ENCODE measurements around the gene PSMF1.

The PSMF1 gene

DNA sequence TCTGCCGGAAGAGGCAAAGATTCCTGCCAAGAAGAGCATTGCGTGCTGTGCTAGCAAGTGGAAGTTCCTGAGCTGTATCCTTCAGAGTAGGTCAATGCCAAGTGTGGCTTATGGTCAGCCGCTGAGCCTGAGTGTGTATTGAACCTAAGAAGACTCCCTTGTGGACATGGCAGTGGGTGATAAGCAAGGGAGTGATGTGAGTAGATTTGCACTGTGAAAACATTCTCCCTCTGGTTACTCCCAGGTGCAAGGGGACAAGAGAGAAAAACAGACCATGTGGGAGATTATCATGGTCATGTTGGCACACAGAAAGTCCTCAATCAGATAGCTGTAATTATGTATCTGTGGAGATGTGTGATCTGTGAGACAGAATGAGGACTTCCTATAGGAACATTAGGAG is 72.4 kb downstream of the PSMF1 start:
- no peak for DNase-seq (ENCODE audit: low read depth)

DNA sequence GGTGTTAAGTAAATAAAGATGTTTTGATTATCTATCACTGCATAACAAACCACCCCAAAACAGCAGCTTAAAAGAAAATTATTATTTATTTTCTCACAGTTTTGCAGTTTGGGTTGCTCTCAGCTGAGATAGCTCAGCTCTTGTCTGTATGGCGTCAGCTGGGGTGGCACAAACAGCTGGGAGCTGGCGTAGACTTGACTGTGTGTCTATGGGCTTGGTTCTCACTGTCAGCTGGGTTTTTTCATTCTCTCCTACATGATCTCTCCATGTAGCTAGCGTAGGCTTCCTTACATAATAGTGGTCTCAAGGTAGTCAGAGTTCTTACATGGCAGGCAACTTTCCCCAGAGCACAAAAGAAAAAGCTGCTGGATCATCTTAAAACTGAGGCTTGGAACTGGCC is 72.9 kb downstream of the PSMF1 start:
- no peak for DNase-seq (ENCODE audit: low read depth)

DNA sequence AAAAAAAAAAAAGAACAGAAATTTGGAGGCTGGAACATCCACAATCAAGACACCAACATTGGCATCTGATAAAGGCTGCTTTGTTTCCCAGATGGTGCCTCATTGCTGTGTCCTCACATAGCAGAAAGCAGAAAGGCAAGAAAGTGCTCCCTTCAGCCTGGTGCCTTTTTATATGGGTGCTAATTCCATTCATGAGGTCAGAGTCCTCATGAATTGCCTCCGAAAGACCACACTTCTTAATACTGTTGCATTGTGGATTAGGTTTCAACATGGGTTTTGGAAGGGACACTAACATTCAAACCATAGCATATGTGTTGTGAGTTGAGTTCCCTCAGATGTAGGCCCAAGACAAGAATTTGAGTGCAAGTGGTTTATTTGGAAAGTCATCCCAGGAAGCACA is 76.8 kb downstream of the PSMF1 start:
- DNase-seq (ENCODE audit: low read depth) = no peak

DNA sequence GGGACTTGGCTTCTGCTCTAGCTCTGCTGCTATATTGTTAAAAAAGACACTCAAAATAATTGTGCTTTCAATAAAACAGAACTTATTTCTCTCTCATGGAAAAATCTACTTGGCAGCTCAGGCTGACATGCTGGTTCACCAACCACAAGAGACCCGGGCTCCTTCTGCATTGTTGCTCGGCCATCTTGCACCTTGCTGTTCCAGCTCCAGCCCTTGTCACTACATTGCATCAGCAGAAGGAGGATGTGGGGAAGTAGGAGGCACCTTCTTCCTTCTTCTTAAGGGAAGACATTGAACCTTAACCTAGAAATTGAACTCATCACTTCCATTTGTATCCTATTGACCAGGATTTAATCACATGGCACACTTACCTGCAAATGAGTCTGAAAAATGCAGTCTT is 78.2 kb downstream of the PSMF1 start:
- DNase-seq (ENCODE audit: low read depth) = no peak

DNA sequence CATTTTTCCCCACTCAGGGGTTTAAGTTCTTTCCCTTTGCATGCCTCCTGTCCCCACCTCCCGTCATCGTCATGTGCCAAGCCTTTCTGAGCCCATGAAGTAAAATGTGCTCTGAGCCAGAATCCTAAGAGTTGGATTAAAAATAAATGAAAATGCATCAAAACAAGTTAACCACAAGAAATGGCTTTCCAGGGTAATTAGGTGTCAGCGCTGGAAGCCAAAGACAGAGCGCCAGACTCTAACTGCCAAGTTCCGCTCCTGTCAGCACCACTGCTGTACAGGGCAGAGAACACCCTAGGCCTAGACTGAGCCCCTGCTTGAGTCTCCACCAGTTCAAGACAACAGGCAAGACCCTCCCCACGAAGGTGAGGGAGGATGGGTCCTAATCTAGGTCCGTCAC is 79.4 kb downstream of the PSMF1 start:
- DNase-seq (ENCODE audit: low read depth) = no peak

DNA sequence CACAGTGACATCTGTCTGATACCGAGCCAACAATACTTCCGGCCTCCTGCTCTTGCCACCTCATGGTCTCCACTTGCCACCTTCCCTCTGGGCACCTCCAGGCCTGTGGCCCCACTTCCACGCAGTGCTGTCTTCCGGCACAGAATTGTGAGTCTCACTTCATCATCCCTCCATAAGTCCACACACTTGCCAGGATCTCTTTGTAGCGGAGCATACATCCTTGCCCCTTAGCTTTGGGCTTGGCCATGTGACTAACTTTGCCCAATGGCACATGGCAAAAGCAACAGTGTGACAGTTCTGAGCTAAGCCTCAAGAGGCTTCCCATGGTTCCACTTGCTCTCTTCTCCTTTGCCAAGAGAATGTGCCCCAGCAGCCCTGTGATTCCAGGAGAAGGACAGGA is 80.3 kb downstream of the PSMF1 start:
- no peak for DNase-seq (ENCODE audit: low read depth)

DNA sequence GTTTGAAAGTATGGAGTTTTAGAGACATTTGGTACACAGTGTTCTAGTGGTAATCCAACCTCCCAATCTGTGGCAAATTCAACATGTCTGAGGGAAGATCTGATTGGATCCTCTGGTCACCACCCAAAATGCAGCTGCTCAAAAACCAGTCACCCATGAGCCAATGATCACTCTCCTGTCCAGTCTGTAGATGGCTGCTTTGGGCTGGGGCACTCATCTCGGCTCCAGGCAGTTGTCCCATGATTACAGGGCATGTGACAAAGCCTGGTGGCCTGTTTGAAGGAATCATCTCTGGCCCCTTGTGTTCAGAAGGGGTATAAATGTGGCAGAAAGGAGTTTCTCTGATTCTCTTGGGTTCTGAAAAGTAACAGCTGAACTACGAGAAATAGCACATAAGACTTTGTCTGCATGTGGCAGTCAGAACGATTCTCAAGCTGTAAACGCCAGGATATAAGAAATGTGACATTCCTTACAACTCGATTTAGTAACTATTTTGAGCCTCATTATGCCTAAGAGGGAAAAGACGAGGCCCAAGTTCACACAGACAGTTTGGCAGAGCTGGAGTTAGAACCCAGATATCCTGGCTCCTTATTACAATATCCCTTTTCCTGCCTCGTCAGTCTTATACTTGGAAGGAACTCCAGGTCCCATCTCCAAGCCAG is 80.9 kb downstream of the PSMF1 start:
- no peak for DNase-seq (ENCODE audit: low read depth)

DNA sequence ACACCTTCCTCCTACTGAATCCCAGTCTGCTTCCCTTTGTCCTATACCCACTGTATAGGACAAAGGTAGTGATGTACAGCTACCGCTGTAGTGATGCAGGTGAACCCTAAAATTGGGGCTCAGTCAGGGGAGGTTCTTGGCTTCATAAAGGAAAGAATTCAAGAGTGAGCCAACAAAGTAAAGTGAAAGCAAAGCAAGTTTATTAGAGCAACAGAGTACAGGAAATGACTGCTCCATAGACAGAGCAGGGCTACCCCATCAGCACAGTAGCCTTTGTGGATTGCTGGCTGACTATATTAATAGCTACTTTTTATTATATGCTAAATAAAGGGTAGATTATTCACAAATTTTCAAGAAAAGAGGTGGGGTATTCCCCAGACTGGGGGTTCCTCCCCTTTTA is 81.6 kb downstream of the PSMF1 start:
- DNase-seq (ENCODE audit: low read depth) = no peak

DNA sequence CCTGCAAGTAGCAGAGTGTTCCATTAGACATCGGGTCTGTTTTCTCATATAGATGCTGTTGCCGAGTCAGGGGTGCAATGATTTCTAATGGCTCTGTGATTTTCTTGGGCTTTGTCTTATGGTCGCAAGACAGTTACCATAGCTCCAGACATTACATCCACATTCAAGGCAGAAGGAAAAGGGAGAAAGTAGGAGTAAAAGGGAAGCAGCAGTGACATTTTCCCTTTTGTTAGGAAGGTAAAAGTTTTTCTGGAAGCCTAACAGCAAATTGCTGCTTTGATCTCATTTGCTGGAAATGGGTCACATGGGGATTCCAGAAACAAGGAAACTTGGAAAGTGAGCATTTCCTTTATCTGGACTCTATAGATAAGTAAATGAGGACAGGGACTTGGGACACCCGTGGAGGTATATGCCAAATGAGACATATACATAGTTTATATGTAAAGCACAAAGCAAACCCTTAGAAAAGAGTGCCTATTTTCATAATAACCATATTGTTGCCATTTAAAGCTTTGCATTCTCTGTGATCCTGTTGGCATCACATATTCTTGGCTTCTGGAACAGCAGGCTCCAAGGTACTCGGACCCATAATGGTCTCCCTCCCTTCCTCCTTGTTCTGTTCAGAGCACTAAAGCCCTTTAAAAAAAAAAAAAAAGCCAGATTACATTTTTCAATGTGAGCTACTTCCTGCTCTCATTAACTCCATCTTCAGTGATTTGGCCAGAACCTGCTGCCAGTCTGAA is 84.5 kb downstream of the PSMF1 start, which contains the start of gene C20orf202:
Gene C20orf202 (plus strand): TSS at position 693 of the 743 bp plus-strand sequence. CDS start 132 bp downstream, outside the sequence.
- DNase-seq (ENCODE audit: low read depth) = no peak

DNA sequence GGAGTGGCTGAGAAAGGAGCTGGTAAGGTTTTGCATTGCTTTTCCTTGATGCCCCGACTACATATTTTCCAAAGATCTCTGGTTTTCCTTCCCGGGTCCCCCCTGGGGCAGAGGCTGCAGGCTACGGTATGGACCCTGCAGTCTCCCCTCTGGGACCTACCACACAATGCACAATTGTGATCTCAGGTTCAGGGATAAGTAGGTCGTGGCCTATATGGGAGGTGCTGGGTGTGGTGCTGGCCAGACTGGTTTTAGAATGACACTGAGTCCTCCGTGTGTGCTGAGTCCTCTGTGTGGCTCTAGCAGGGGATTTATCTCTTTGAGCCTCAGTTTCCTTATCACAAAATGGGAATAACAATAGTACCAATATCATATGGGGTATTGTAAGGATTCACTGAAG is 85.2 kb downstream of the PSMF1 start:
- DNase-seq (ENCODE audit: low read depth) = no peak

DNA sequence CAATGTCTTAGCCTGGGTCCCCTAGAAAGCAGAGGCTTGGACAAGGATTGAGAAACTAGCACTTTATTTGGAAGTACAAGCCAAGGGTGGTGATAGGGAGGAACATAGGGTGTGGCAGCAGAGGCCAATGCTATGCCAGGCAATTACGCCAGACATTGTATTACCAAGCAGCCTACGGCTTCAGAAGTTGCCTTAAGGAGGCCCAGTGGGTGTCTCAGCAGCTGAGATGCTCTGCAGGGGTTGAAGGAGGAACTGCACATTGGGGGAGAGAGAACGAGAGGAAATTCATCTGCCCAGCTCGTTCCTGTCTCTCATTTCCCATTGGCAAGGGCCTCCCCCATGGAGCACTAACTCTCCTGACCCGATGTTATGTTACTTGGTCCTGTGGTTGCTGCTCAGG is 85.7 kb downstream of the PSMF1 start:
- no peak for DNase-seq (ENCODE audit: low read depth)

DNA sequence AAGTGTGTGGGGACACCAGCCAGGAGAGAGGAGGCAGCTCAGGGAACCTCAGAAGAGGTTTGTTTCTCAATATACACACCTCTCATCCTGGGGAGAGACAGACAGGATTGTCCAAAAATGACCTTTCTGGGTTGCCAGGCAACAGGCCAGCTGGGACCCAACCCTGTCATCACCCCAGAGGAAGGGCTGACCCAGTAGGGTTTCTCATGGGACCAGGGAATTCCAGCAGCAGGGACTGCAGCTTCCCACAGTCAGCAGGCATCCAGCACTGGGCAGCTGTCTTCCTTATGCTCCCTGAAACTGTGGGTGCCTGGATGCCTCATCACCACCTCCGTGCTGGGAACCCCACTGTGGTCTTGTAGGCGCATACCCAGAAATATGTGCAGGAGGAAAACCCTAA is 86.2 kb downstream of the PSMF1 start:
- DNase-seq (ENCODE audit: low read depth) = no peak

DNA sequence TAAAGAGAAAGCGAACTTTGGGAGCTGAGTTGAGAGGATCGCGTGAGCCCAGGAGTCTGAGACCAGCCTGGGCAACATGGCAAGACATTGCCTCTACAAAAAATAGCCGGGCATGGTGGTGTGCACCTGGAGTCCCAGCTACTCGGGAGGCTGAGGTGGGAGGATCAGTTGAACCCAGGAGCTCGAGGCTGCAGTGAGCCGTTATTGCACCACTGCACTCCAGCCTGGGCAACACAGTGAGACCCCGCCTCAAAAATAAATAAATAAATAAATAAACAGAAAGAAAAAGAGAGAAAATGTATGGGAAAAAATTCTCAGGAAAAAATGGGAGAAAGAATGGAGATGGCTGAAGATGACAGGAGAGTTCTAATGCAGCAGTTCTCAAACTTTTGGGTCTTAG is 87.4 kb downstream of the PSMF1 start:
- no peak for DNase-seq (ENCODE audit: low read depth)

DNA sequence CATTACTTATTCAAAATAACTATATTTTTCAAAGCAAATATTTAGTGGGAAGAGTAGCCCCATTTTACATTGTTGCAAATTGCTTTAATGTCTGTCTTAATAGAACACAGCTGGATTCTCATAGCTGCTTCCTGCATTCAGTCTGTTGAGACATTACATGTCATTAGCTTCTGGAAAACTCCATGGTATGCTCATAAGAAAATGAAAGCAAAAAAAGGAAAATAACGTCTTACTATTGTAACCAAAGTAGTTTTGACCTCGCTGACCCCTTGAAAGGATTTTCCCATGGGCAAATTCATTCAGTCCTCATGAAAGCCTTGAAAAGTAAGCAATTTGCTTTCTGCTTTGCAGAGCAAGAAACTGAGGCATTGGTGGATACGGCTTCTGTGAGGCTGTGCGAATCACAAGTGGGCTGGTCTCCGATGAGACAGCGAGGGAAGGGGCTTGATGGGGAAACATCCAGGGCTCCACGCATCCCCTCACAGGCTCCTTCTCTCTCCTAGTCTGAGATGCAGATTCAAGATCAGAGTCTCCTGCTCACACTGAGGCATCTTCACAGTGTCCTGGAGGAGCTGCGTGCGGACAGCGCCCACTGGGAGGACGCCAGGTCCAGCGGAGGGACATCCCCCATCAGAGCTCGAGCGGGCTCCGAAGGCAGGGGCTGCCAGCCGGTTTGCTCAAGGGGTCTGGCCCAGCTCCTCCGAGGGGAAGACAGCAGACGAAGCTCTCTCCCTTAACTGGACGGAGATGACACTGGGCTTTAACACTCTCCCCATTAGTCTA is 88.2 kb downstream of the PSMF1 start:
- DNase-seq (ENCODE audit: low read depth) = no peak

DNA sequence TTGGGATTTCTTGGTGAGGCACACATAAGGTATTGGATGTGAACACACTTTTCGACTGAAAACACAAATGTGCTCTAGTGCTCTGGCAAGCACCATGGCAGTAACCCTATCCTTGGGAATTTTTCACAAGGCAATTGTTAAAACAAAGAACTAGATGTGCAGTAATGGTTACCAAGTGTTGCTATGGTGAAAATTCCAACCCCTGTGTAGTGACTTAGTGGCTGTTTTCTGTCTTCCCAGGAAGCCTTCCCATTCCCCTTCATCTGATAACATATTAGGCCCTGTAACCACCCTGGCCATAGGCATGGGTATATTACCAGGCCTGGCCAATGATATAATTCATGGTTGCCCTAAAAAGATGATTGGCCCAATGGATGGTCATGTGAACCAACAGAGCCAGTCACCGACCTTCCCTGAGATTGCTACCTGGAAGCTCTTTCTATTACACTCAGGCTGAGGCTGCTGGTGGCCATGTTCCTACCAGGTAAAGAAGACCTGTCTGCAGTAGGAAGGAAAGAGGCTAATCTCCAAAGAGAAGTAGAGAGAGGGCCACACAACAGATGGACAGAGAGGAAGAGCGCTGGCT is 89.0 kb downstream of the PSMF1 start:
- no peak for DNase-seq (ENCODE audit: low read depth)

DNA sequence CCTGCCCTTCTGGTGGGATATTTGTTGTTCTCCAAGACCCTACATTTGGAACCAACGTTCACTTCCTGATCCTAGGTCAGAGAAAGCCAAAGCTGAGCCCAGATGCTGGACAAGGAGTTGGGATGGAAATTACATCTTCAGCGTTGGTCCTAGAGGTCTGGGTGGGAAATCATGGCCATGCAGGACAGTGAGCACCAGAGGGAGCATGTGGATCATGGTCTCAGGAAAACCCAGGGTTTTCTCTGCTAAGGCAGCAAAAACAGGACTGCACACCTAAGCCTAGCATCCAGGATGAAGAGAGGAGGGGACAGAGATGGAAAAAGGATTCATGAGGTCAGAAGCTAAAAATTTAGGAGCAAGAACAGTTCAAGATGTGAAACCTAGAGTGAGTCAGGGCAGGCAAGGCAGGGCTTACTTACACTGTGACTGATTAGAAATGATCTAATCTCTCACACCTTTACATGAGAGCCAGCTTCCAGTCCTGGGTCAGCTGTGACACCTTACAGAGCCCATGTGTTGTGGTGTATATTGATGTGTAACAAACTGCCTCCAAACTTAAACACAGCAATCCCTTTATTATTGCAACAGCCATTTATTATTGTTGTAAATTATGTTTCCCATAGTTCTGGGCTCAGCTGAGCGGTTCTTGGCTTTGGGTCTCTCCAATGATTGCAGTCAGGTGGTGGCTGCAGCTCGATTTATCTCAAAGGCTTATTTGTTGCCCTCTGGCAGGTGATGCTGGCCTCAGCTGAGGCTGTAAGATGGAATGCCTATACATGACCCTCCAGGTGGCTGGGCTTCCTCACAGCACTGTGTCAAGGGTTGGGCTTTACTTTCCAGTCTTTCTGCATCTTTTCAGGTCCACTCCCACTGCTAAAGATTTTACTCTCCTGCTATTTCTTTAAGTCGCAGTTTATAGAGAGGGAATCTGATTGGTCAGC is 91.3 kb downstream of the PSMF1 start:
- no peak for DNase-seq (ENCODE audit: low read depth)

DNA sequence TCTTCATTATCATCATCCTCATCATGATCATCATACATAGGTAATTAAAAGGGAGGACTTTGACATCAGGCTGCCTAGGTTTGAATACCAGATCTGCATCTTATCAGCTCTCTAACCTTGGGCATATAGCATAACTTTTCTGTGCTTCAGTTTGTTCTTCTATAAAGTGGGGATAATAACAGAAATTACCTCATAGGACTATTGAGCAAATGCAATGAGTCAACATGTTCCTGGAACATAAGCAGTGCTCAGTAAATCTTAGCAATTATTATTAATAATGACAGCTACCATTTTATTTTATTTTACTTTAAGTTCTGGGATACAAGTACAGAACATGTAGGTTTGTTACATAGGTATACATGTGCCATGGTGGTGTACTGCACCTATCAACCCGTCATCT is 92.1 kb downstream of the PSMF1 start:
- DNase-seq (ENCODE audit: low read depth) = peak; percentile 70

DNA sequence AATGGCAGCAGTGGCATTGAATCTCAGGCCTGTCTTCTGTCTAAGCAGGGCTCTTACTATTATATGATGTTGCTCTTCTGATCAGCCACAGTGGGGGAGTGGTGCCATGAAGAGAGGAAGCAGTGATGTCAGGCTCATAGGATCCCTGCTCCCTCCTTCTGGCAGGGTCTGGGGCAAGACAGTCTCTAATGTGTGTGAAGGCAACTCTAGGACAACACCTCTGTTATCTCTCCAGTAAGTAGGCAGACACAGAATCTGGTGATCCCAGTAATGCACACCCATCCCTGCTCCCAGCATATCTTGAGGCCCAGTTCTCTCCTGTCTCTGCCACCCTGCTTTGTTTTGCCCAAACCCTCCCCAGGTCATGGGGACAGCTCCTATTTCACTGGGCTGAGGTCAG is 93.6 kb downstream of the PSMF1 start:
- no peak for DNase-seq (ENCODE audit: low read depth)

DNA sequence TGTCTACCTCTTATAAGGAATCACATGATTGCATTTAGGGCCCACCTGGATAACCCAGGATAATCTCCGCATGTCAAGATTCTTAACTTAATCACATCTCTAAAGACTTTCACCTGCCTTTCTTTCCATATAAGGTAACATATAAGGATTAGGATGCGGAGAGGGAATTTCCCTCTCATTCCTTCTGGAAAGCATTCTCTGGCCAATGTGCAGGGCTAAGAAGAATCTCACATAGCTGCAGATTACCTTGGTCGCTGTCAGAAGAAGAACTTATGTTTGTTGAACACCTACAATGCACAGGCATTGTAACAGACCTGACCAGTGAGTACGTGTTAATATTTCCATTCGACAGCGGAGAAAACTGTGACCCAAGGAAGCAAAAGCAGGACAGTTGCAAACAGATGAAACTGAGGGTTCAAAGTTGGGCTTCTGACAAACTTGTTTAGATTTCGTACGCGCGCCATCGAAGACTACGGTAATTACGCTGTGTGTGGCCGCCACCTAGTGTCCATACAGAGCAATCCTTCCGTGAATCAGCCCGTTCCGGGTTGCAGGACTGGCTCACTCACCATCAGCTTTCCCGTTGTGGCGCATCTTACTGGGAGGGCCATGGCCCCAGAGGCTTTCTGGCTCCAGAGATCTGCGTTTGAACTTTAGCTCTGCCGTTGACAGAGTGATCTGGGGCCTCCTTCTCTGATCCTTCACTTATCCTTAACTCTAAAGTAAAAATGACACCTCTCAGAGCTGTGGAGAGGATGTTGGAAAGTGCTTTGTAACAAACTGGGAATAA is 94.4 kb downstream of the PSMF1 start:
- peak; percentile 71 for DNase-seq (ENCODE audit: low read depth)

DNA sequence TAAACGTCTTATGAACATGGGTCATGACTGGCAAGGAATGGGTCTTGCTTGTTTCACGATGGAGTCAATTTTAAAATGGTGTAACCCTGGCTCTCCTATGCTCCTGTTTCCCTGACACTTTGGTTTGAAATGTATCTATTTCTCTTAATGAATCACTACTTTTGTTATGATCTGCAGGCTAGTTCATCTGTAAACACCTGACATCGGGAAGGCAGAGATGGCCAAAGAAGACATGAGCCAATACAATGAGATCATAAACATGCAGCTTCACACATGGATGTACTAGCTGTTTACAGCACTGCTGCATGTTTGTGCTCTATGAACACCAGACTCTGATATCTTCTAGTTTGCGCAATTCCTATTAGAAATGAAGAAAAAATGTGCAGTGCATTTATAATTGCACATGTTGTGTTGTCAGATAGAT is 96.4 kb downstream of the PSMF1 start:
- peak; percentile 74 for DNase-seq (ENCODE audit: low read depth)

All from amniotic epithelial cell (primary cell).